Fibroblast of pulmonary artery (primary cell): Measurements from ENCODE around the gene RBMS1.
A peak's percentile ranks its signal among the peaks of the same experiment; 100 is the strongest.

Experiments used
- DNase-seq: peaks from one replicate; pipeline ENCODE4 v3.0.0-alpha.2; 2010; ENCODE audit warnings: low read depth
- H3K4me3 ChIP-seq: replicated peaks from 2 replicates; pipeline ENCODE4 v1.5.1; 2011; ENCODE audit warnings: low read depth, mild to moderate bottlenecking, control low read depth, low read length, moderate library complexity
- TF ChIP-seq, protein P1 (sequence below): IDR thresholded peaks from 2 replicates; pipeline ENCODE4 v1.5.1; 2011; ENCODE audit warnings: mild to moderate bottlenecking, control low read depth, low read length, inconsistent platforms; ENCODE audit errors: missing control alignments

The RBMS1 gene

DNA sequence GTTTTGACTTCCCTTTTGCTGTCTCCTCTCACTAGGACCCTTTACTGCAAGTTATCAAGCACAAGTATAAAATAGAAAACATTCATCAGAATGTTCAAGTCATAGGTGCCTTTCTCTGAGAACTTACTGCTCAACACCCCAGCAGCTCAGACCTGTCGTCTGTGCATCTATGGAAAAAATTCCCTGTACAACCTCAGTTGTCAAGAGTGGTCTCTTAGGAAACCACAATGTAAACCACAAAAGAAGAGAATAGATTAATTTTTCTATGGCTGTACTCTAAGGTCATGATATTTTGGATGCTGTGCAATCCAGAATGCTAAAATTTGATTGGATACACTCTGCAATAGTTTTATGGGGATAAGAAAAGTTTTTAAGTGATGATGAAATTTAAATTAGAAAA is 84.1 kb downstream of the RBMS1 start:
- DNase-seq: no peak

DNA sequence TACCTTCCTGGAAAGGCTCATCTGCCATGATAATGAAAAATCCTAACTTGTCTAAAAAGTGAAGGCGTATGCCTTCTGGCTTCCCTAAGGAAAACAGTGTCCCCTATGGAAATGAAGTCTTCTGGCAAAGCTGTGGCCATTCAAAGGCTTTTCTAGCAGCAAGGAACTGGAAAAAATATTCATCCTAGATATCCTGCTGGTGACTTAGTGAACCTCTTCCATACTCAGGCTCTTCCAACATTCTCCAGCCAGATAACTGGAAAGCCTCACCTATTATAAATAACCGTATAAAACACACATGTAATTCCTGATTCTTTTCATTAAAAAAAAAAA is 84.7 kb downstream of the RBMS1 start:
- DNase-seq: no peak
- TF ChIP-seq, protein P1, sequence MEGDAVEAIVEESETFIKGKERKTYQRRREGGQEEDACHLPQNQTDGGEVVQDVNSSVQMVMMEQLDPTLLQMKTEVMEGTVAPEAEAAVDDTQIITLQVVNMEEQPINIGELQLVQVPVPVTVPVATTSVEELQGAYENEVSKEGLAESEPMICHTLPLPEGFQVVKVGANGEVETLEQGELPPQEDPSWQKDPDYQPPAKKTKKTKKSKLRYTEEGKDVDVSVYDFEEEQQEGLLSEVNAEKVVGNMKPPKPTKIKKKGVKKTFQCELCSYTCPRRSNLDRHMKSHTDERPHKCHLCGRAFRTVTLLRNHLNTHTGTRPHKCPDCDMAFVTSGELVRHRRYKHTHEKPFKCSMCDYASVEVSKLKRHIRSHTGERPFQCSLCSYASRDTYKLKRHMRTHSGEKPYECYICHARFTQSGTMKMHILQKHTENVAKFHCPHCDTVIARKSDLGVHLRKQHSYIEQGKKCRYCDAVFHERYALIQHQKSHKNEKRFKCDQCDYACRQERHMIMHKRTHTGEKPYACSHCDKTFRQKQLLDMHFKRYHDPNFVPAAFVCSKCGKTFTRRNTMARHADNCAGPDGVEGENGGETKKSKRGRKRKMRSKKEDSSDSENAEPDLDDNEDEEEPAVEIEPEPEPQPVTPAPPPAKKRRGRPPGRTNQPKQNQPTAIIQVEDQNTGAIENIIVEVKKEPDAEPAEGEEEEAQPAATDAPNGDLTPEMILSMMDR: peak; percentile 19
- H3K4me3 ChIP-seq: no peak overlapping the region

More for the DNA sequence above, 84.1 kb downstream of the RBMS1 start:
- no peak overlapping the region for H3K4me3 ChIP-seq
- TF ChIP-seq, protein P1: no peak

DNA sequence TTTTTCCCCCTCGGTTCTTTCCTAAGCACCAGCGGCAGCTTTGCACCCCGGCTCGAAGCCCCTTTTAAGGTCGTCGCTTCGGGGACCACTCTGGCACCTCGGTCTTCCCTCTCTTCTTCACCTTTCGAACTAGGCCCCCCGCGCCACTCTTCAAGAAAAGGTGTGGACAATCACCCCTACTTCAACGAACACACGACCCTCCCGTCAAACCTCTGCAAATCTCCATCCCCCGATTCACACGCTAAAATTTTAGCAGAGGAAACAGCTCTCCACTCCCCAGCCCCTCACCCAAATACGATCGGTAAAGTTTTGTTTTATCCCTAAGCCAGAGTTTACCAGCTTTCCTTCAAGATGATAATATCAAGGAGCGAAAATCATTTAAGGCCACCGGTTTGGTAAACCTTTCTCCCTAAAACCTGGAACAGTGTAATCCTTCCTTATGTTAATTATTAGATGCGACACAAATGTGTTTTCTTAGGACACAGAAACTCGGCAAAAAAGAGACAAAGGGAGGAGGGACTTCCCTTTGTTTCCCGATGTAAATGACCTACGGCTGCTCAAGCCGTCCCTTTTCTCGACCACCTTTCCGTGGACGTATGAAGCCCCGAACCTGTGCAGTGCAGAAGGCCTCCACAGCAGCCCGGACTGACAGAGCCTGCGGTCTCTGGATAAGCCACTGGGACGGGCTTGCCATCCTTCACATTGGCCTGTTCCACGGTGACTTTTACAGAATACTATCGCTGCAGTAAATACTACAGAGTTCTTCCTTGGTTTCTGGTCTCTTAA is 85.2 kb downstream of the RBMS1 start:
- DNase-seq: no peak
- TF ChIP-seq, protein P1: no peak
- peak overlapping the region; percentile 50 for H3K4me3 ChIP-seq

DNA sequence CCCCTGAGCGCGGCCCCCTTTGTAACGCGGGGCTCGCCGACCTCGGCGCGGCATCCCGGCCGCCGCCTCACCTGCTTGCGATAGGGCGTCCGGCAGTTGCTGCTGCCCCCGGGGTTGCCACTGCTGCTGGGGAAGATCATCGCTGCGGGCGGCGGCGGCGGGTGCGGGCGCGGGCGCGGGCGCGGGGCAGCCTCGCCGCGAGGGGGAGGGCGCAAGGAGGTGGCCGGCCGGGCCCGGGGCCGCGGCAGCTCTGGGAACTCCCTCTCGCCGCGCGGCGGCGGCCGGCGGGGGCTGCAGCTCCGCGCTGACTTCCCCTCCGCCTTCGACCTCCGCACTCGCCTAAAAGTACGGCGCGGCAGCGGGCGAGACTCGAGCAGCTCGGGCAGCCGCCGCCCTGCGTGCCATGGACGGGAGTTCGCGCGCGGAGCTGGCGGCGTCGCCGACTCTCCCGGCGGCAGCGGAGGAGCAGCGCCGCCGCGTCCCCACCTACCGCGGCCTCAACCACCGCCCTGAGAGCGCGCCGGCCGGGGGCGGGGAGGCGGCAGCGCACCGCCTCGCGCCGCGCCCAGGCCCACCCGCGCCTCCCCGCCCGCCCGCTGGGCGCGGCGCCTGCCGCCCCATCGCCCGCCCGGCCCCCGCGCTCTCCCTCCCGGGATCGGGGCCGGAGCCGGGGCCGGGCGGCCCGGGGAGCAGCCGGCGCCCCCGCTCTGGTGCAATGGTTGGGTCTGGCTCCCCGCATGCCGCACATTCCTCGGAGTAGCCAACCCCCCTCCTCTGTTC is 86.0 kb downstream of the RBMS1 start:
- H3K4me3 ChIP-seq: peak overlapping the region; percentile 83
- peak; percentile 75 for DNase-seq
- TF ChIP-seq, protein P1: no peak

DNA sequence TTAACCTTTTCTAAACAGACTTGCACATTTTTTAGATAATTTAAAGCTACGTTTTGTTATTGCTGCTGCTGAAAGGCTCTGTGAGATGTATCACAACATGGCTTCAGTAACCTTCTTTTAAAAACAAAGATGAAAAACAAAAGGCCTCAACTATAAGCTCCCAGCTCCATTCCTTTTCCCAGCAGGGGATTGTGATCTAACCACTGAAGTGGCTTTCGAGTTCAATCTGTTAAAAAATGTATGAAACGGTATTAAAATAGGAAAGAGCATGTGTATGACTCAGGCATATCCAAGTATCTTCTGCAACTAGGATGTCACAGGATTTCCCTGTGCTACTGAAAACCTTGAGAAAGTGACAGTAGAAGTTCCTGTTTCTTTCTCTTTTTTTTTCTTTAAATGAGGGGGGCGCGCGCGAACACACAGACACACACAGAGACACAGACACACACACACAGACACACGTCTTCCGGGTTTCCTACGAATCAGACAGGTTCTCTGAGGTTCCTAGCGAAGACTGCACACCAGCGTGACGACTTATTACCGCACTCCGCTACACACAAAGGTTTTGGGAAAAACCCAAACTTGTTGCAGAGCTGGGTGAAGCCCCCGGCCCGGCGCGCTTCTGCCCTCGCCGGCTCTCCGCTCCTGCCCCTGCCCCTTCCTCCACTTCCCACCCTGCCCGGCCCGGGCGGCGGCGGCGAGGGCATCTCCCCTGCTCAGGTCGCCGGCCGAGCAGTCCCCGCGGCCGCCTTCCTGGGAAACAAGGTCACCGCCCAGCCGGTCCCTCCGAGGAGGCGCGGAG is 86.8 kb downstream of the RBMS1 start:
- peak; percentile 85 for DNase-seq
- TF ChIP-seq, protein P1: no peak
- H3K4me3 ChIP-seq: peak overlapping the region; percentile 83

DNA sequence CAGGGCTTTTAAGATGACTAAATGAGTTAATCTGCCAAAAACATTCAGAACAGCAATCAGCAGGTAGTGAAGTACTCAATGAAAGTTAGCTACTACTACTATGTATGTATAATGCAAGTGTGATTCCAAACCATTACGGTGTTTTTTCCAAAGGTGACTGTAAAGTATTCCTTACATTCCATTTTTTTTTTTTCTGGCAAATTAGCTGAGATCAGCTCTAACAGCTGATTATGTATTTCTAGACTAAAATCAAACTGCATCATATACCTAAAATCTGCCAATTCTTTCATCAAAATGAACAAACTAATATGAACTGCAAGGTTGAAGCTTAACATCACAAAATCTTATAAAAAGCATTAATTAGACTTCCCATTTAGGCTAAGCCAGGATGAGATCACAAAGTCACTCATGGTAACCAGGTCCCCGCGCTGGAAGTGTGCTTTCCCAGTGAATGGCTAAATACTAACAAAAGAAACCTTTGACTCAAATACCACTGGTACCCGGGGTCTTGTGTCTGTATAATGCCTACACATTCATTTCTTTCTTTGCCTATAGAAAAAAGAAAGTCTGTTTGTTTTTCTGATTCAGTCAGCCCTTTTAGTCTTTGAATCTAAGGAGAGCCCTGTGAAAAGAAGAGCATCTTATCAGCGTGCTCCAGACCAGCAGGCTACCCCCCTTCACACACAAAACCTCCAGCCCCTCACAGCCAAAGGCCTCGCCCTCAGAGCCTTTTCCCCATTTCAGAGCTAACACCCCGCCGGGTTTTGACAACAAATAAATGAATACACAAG is 88.3 kb downstream of the RBMS1 start:
- DNase-seq: no peak
- H3K4me3 ChIP-seq: peak overlapping the region; percentile 83

More for the DNA sequence above, 88.3 kb downstream of the RBMS1 start:
- TF ChIP-seq, protein P1: no peak
